Urinary bladder (tissue), 4 donors: Measurements from ENCODE around the gene SLC38A8. TPM values are rescaled to one million over a fixed set of nuclear protein-coding genes. Genes with fewer than 3 reads are reported as not detected.
A peak's percentile ranks its signal among the peaks of the same experiment; 100 is the strongest.

Source experiments
- DNase-seq: peaks from one replicate; pipeline ENCODE4 v3.0.0-alpha.2; 2015; ENCODE audit errors: extremely low spot score
- H3K27ac ChIP-seq: one replicate; pipeline ENCODE4 v1.5.1; 2013; ENCODE audit warnings: low read depth, mild to moderate bottlenecking, moderate library complexity
- H3K36me3 ChIP-seq: one replicate; pipeline ENCODE4 v1.6.1; 2013; ENCODE audit warnings: mild to moderate bottlenecking, moderate library complexity; ENCODE audit not compliant: insufficient read depth
- H3K4me1 ChIP-seq: one replicate; pipeline ENCODE4 v1.6.1; 2013; ENCODE audit warnings: mild to moderate bottlenecking, moderate library complexity; ENCODE audit not compliant: insufficient read depth
- H3K4me3 ChIP-seq: one replicate; pipeline ENCODE4 v1.5.1; 2013; ENCODE audit warnings: low read depth, low read length
- WGBS: extraction: QIAGEN DNeasy Blood & Tissue Kit; methylation state at CpG from one replicate; pipeline ENCODE4 v1.1.7; 2013; 5-methylcytosine and 5-hydroxymethylcytosine counted together
- polyA plus RNA-seq: library from polyadenylated mRNA; stranded (reverse); fragments of 200-250 nt; gene quantifications from one replicate; pipeline ENCODE4 v1.2.3, GENCODE V29; 2013
- total RNA-seq: library from RNA; depleted of rRNA; stranded (reverse); fragments of >200 nt; gene quantifications from one replicate; pipeline ENCODE4 v1.2.3, GENCODE V29; 2014
- donor health status: healthy with polysubstance abuse.
- donor health status: healthy.

The SLC38A8 gene
- total and polyA plus RNA-seq, 2 donors = not detected

- Histone ChIP-seq H3K4me3 (no peak overlapping the region), H3K27ac (no peak overlapping the region), H3K4me1 (no peaks in the 10 kb centered on the region), H3K36me3 (no peaks in the 10 kb centered on the region)
- no peak for DNase-seq
- whole genome bisulfite sequencing = 86% methylated on average over 5 of the region's 5 CpGs
Observed at GRCh38 chr16:83978401-83978904, 64.1 kb downstream of the SLC38A8 start.

- Histone ChIP-seq H3K36me3 (no peaks in the 10 kb centered on the region), H3K4me3 (no peak overlapping the region), H3K4me1 (no peaks in the 10 kb centered on the region), H3K27ac (no peak overlapping the region)
- 83% methylated on average over 6 of the region's 6 CpGs for WGBS
- no peak for DNase-seq
Observed at GRCh38 chr16:83977056-83977815, 65.4 kb downstream of the SLC38A8 start.

GRCh38 chr16:83975590-83976260 is 66.9 kb downstream of the SLC38A8 start:
- 82% methylated on average over 15 of the region's 15 CpGs for WGBS
- no peak for DNase-seq
- Histone ChIP-seq H3K27ac (no peak overlapping the region), H3K4me1 (no peaks in the 10 kb centered on the region), H3K4me3 (no peak overlapping the region), H3K36me3 (no peaks in the 10 kb centered on the region)

GRCh38 chr16:83974475-83974874 is 68.1 kb downstream of the SLC38A8 start:
- Histone ChIP-seq H3K4me1 (no peaks in the 10 kb centered on the region), H3K27ac (no peak overlapping the region), H3K36me3 (no peaks in the 10 kb centered on the region), H3K4me3 (no peak overlapping the region)
- WGBS = 32% methylated on average over 7 of the region's 7 CpGs
- no peak for DNase-seq

GRCh38 chr16:83973581-83974385 is 68.8 kb downstream of the SLC38A8 start:
- 80% methylated on average over 22 of the region's 22 CpGs for WGBS
- Histone ChIP-seq H3K4me3 (no peak overlapping the region), H3K27ac (no peak overlapping the region), H3K36me3 (no peaks in the 10 kb centered on the region), H3K4me1 (no peaks in the 10 kb centered on the region)
- DNase-seq = no peak

GRCh38 chr16:83973077-83973476 is 69.5 kb downstream of the SLC38A8 start:
- Histone ChIP-seq H3K27ac (no peak overlapping the region), H3K36me3 (no peaks in the 10 kb centered on the region), H3K4me1 (no peaks in the 10 kb centered on the region), H3K4me3 (no peak overlapping the region)
- WGBS = 82% methylated on average over 10 of the region's 10 CpGs
- DNase-seq = no peak

- H3K4me1 ChIP-seq = no peaks in the 10 kb centered on the region
- no peak overlapping the region for H3K27ac ChIP-seq
- no peak for DNase-seq
- H3K4me3 ChIP-seq = no peak overlapping the region
- no peaks in the 10 kb centered on the region for H3K36me3 ChIP-seq
- WGBS = 83% methylated on average over 19 of the region's 19 CpGs
Observed at GRCh38 chr16:83972256-83973008, 70.2 kb downstream of the SLC38A8 start.

GRCh38 chr16:83971165-83972130 is 71.1 kb downstream of the SLC38A8 start:
- 74% methylated on average over 27 of the region's 27 CpGs for WGBS
- Histone ChIP-seq H3K4me1 (no peaks in the 10 kb centered on the region), H3K27ac (no peak overlapping the region), H3K36me3 (no peaks in the 10 kb centered on the region), H3K4me3 (no peak overlapping the region)
- DNase-seq = no peak

- WGBS = 78% methylated on average over 6 of the region's 6 CpGs
- H3K4me3 ChIP-seq = no peak overlapping the region
- no peaks in the 10 kb centered on the region for H3K4me1 ChIP-seq
- H3K27ac ChIP-seq = no peak overlapping the region
- H3K36me3 ChIP-seq = no peaks in the 10 kb centered on the region
- DNase-seq = no peak
Observed at GRCh38 chr16:83970430-83970815, 72.2 kb downstream of the SLC38A8 start.

- 51% methylated on average over 18 of the region's 18 CpGs for WGBS
- no peaks in the 10 kb centered on the region for H3K36me3 ChIP-seq
- H3K27ac ChIP-seq = no peak overlapping the region
- H3K4me1 ChIP-seq = no peaks in the 10 kb centered on the region
- DNase-seq = no peak
- no peak overlapping the region for H3K4me3 ChIP-seq
Observed at GRCh38 chr16:83969771-83970429, 72.7 kb downstream of the SLC38A8 start.

- no peaks in the 10 kb centered on the region for H3K36me3 ChIP-seq
- 5% methylated on average over 45 of the region's 45 CpGs for WGBS
- peak overlapping the region; percentile 53 for H3K4me3 ChIP-seq
- no peak for DNase-seq
- H3K27ac ChIP-seq = no peak overlapping the region
- no peaks in the 10 kb centered on the region for H3K4me1 ChIP-seq
Observed at GRCh38 chr16:83968891-83969649, 73.5 kb downstream of the SLC38A8 start.
